ENCODE measurements around the gene BHLHE40.
"Not testable (repeated sequence)": the region's sequence is repeated elsewhere in the genome, so short reads cannot be mapped to it uniquely, and the experiment has no call there.

DNA sequence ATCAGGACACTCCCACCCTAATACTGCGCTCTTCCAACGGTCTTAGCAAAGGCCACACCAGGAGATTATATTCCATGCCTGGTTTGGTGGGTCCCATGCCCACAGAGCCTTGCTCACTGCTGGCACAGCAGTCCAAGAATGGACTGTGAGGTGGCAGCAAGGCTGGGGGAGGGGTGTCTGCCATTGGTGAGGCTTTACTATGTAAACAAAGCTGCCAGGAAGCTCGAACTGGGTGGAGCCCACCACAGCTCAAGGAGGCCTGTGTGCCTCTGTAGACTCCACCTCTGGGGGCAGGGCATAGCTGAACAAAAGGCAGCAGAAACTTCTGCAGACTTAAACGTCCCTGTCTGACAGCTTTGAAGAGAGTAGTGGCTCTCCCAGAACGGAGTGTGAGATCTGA, 13.2 kb upstream of the BHLHE40 start:
- TF ChIP-seq, protein P1, sequence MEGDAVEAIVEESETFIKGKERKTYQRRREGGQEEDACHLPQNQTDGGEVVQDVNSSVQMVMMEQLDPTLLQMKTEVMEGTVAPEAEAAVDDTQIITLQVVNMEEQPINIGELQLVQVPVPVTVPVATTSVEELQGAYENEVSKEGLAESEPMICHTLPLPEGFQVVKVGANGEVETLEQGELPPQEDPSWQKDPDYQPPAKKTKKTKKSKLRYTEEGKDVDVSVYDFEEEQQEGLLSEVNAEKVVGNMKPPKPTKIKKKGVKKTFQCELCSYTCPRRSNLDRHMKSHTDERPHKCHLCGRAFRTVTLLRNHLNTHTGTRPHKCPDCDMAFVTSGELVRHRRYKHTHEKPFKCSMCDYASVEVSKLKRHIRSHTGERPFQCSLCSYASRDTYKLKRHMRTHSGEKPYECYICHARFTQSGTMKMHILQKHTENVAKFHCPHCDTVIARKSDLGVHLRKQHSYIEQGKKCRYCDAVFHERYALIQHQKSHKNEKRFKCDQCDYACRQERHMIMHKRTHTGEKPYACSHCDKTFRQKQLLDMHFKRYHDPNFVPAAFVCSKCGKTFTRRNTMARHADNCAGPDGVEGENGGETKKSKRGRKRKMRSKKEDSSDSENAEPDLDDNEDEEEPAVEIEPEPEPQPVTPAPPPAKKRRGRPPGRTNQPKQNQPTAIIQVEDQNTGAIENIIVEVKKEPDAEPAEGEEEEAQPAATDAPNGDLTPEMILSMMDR (IDR thresholded peaks at IDR 0.05), result not testable (repeated sequence)
- not testable (repeated sequence) for TF ChIP-seq POLR2A (IDR thresholded peaks at IDR 0.05); POLR2AphosphoS5 (IDR thresholded peaks at IDR 0.05; ENCODE audit: insufficient read depth in 1 of 2, low read depth in 1 of 2)
